HEK293 (cell line): ENCODE measurements around the gene FBXO28.

Experiments used
- CTCF ChIA-PET: fragments of 350-600 bp; formaldehyde crosslinking; extraction: SDS; loops from one replicate; lab custom pipeline; 2021; ENCODE audit warnings: antibody characterized with exemption; lab: Yijun Ruan, JAX
- POLR2A ChIA-PET: fragments of 300-600 bp; formaldehyde crosslinking; extraction: SDS; loops from one replicate; lab custom pipeline; 2020; ENCODE audit warnings: antibody characterized with exemption, inconsistent platforms; lab: Yijun Ruan, JAX
- H3K27ac ChIP-seq: fragments of 200-500 bp; sonication (Bioruptor generic); 2 replicates; pipeline ENCODE4 v1.5.1; 2014; ENCODE audit warnings: low read depth, low read length, control low read depth, inconsistent platforms; ENCODE audit errors: extremely low read depth
- H3K36me3 ChIP-seq, 2 experiments: fragments of 200-500 bp in 1 of 2; sonication (Bioruptor generic) in 1 of 2; 1 replicate in 1 of 2; 2 replicates in 1 of 2; pipeline ENCODE4 v1.5.1; 2014 to 2017; ENCODE audit warnings: inconsistent platforms in 2 of 2, low read length in 2 of 2; ENCODE audit not compliant: control insufficient read depth in 2 of 2, insufficient read depth in 1 of 2
- H3K4me1 ChIP-seq: fragments of 200-500 bp; sonication (Bioruptor generic); 2 replicates; pipeline ENCODE4 v1.5.1; 2014; ENCODE audit warnings: mild to moderate bottlenecking, low read length, inconsistent platforms; ENCODE audit not compliant: control insufficient read depth, insufficient read depth
- H3K4me3 ChIP-seq: 2 replicates; pipeline ENCODE4 v1.5.1; 2011; ENCODE audit warnings: low read depth, mild to moderate bottlenecking, control low read depth, low read length, moderate library complexity
- H3K9me3 ChIP-seq: fragments of 200-500 bp; sonication (Bioruptor generic); 2 replicates; pipeline ENCODE4 v1.5.1; 2014; ENCODE audit warnings: low read depth, low read length, inconsistent platforms; ENCODE audit not compliant: control insufficient read depth, insufficient read depth
- BCL11A ChIP-seq: fragments of 450-650 bp; formaldehyde crosslinking; IDR thresholded peaks from 2 replicates; pipeline ENCODE4 v1.5.1; 2016; ENCODE audit warnings: low read depth, missing biosample characterization, missing genetic modification characterization
- FEZF1 ChIP-seq: fragments of 450-650 bp; formaldehyde crosslinking; IDR thresholded peaks from 2 replicates; pipeline ENCODE4 v1.5.1; 2016; ENCODE audit warnings: missing biosample characterization, missing genetic modification characterization
- MZF1 ChIP-seq: fragments of 450-650 bp; formaldehyde crosslinking; IDR thresholded peaks from 2 replicates; pipeline ENCODE4 v1.5.1; 2017; ENCODE audit warnings: missing biosample characterization, missing genetic modification characterization, borderline replicate concordance
- PRDM6 ChIP-seq: fragments of 450-650 bp; formaldehyde crosslinking; IDR thresholded peaks from 2 replicates; pipeline ENCODE4 v1.5.1; 2017; ENCODE audit warnings: missing biosample characterization, missing genetic modification characterization
- REPIN1 ChIP-seq: fragments of 450-650 bp; formaldehyde crosslinking; IDR thresholded peaks from 2 replicates; pipeline ENCODE4 v1.5.1; 2017; ENCODE audit warnings: missing biosample characterization, missing genetic modification characterization, low read depth
- SCRT1 ChIP-seq: fragments of 450-650 bp; formaldehyde crosslinking; IDR thresholded peaks from 2 replicates; pipeline ENCODE4 v1.5.1; 2016; ENCODE audit warnings: missing biosample characterization, missing genetic modification characterization, borderline replicate concordance
- SCRT2 ChIP-seq: fragments of 450-650 bp; formaldehyde crosslinking; IDR thresholded peaks from 2 replicates; pipeline ENCODE4 v1.5.1; 2016; ENCODE audit warnings: missing biosample characterization, missing genetic modification characterization
- SP2 ChIP-seq: fragments of 450-650 bp; formaldehyde crosslinking; IDR thresholded peaks from 2 replicates; pipeline ENCODE4 v1.5.1; 2016; ENCODE audit warnings: missing biosample characterization, missing genetic modification characterization
- WT1 ChIP-seq: fragments of 450-650 bp; formaldehyde crosslinking; IDR thresholded peaks from 2 replicates; pipeline ENCODE4 v1.5.1; 2016; ENCODE audit warnings: missing biosample characterization, missing genetic modification characterization
- ZBTB1 ChIP-seq: fragments of 450-650 bp; formaldehyde crosslinking; IDR thresholded peaks from 2 replicates; pipeline ENCODE4 v1.5.1; 2016; ENCODE audit warnings: missing biosample characterization, missing genetic modification characterization
- ZBTB20 ChIP-seq: fragments of 450-650 bp; formaldehyde crosslinking; IDR thresholded peaks from 2 replicates; pipeline ENCODE4 v1.5.1; 2016; ENCODE audit warnings: missing biosample characterization, missing genetic modification characterization
- ZBTB21 ChIP-seq: fragments of 450-650 bp; formaldehyde crosslinking; IDR thresholded peaks from 2 replicates; pipeline ENCODE4 v1.5.1; 2017; ENCODE audit warnings: missing biosample characterization, missing genetic modification characterization
- ZFHX2 ChIP-seq: fragments of 450-650 bp; formaldehyde crosslinking; conservative IDR thresholded peaks from 2 replicates; pipeline ENCODE4 v1.5.1; 2016; ENCODE audit warnings: missing biosample characterization, missing genetic modification characterization
- ZNF239 ChIP-seq: fragments of 450-650 bp; formaldehyde crosslinking; IDR thresholded peaks from 2 replicates; pipeline ENCODE4 v1.5.1; 2016; ENCODE audit warnings: missing biosample characterization, missing genetic modification characterization
- ZNF302 ChIP-seq: fragments of 450-650 bp; formaldehyde crosslinking; IDR thresholded peaks from 2 replicates; pipeline ENCODE4 v1.5.1; 2016; ENCODE audit warnings: missing biosample characterization, missing genetic modification characterization, low read depth
- ZNF426 ChIP-seq: fragments of 450-650 bp; formaldehyde crosslinking; IDR thresholded peaks from 2 replicates; pipeline ENCODE4 v1.5.1; 2017; ENCODE audit warnings: missing biosample characterization, missing genetic modification characterization, mild to moderate bottlenecking, inconsistent platforms, moderate library complexity
- ZNF449 ChIP-seq: fragments of 450-650 bp; formaldehyde crosslinking; IDR thresholded peaks from 2 replicates; pipeline ENCODE4 v1.5.1; 2017; ENCODE audit warnings: missing biosample characterization, mild to moderate bottlenecking, missing genetic modification characterization, moderate library complexity
- ZNF510 ChIP-seq: fragments of 450-650 bp; formaldehyde crosslinking; IDR thresholded peaks from 2 replicates; pipeline ENCODE4 v1.5.1; 2018; ENCODE audit warnings: mild to moderate bottlenecking, missing genetic modification characterization, missing biosample characterization; ENCODE audit not compliant: insufficient replicate concordance
- ZNF514 ChIP-seq: fragments of 450-650 bp; formaldehyde crosslinking; IDR thresholded peaks from 2 replicates; pipeline ENCODE4 v1.5.1; 2016; ENCODE audit warnings: missing biosample characterization, missing genetic modification characterization
- ZNF585B ChIP-seq: fragments of 450-650 bp; formaldehyde crosslinking; IDR thresholded peaks from 2 replicates; pipeline ENCODE4 v1.5.1; 2016; ENCODE audit warnings: missing biosample characterization, missing genetic modification characterization
- ZNF658 ChIP-seq: fragments of 450-650 bp; formaldehyde crosslinking; IDR thresholded peaks from 2 replicates; pipeline ENCODE4; 2016; ENCODE audit warnings: missing biosample characterization, missing genetic modification characterization
- ZNF785 ChIP-seq: fragments of 450-650 bp; formaldehyde crosslinking; IDR thresholded peaks from 2 replicates; pipeline ENCODE4 v1.5.1; 2016; ENCODE audit warnings: missing biosample characterization, missing genetic modification characterization
- ZSCAN30 ChIP-seq: fragments of 450-650 bp; IDR thresholded peaks from 2 replicates; pipeline ENCODE4 v1.5.1; 2018; ENCODE audit warnings: missing biosample characterization, mild to moderate bottlenecking, missing genetic modification characterization, moderate library complexity
- ZSCAN5A ChIP-seq: fragments of 450-650 bp; formaldehyde crosslinking; IDR thresholded peaks from 2 replicates; pipeline ENCODE4 v1.5.1; 2016; ENCODE audit warnings: missing biosample characterization, missing genetic modification characterization

The FBXO28 gene

GRCh38 chr1:224180783-224181452 lies 67.0 kb downstream of the FBXO28 start:
- H3K27ac ChIP-seq, result no peak overlapping the region

DNA sequence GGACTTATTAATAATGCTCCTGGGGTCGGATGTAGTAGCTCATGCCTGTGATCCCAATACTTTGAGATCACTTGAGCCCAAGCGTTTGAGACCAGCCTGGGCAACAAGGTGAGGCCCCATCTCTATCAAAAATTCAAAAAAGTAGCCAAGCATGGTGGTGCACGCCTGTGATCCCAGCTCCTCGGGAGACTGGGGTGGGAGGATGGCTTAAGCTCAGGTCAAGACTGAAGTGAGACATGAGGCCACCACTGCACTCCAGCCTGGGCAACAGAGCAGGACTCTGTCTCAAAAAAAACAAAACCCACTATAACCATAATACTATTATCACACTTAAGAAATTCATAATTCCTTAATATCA lies 67.5 kb downstream of the FBXO28 start:
- no peak for TF ChIP-seq SP2 (tag by site-specific recombination)
- TF ChIP-seq ZSCAN30 (tag by site-specific recombination), result no peak
- H3K27ac ChIP-seq, result no peak overlapping the region
- ChIA-PET POLR2A (no interaction called here), CTCF (interaction anchor here (1.0 kb wide), 1 partner anchor 11 kb away, joined by 4 read pairs; no protein-coding TSS in a partner anchor)
- H3K4me3 ChIP-seq, result no peak overlapping the region
- no peaks in the 10 kb centered on the region for H3K9me3 ChIP-seq
- peaks cover 3% of the 10 kb centered on the region; the same call in 1 of the 2 replicates for H3K4me1 ChIP-seq
- H3K36me3 ChIP-seq, result peaks cover 13 to 16% of the 10 kb centered on the region in 2 experiments; a peak in 2 of 3 replicates

More at GRCh38 chr1:224180783-224181452, 67.0 kb downstream of the FBXO28 start:
- Histone ChIP-seq H3K36me3 (peaks cover 8 to 11% of the 10 kb centered on the region in 2 experiments; a peak in 2 of 3 replicates), H3K4me1 (peaks cover 3% of the 10 kb centered on the region; the same call in 1 of the 2 replicates), H3K9me3 (no peaks in the 10 kb centered on the region), H3K4me3 (no peak overlapping the region)
- ChIA-PET POLR2A (no interaction called here), CTCF (interaction anchor here (1.0 kb wide), 1 partner anchor 11 kb away, joined by 4 read pairs; no protein-coding TSS in a partner anchor)
- TF ChIP-seq ZNF426 (tag by site-specific recombination), result no peak
- no peak for TF ChIP-seq ZNF658
- TF ChIP-seq ZBTB20, result no peak
- TF ChIP-seq MZF1, result no peak
- no peak for TF ChIP-seq ZNF239 (tag by site-specific recombination)
- no peak for TF ChIP-seq WT1 (tag by site-specific recombination)

DNA sequence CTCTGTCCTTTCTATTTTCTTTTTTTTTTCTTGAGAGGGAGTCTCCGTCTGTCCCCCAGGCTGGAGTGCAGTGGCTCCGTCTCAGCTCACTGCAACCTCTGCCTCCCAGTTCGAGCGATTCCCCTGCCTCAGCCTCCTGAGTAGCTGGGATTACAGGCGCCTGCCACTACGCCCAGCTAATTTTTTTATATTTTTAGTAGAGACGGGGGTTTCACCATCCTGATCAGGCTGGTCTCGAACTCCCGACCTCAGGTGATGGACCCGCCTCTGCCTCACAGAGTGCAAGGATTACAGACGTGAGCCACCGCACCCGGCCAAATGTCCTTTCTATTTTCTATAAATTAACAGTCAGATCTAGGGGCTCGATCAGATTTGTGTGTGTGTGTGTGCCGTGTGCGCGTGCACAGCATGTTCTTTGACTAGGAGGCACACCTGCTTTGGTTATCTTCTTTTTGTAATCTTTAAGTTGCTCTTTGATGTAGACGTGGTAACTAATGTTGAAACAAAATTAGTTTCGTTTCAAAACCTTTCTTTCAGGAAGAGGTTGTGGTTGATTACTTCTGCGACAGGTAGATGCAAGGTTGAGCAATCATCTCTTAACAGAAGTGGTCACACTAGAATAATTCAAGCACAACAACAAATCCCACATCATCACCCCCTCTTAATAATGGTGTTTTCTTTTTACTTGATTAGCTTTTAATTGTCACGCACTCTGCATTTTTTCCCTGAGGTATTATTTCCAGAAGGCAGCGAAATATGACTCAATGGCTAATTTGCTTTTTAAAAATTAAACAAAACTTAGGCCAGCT lies 68.3 kb downstream of the FBXO28 start:
- Histone ChIP-seq H3K36me3 (peaks cover 18 to 24% of the 10 kb centered on the region in 2 experiments; a peak in 2 of 3 replicates), H3K9me3 (no peaks in the 10 kb centered on the region), H3K4me1 (peaks cover 3% of the 10 kb centered on the region; the same call in 1 of the 2 replicates), H3K4me3 (peak overlapping the region; percentile 72), H3K27ac (peak overlapping the region; percentile 99)
- ChIA-PET POLR2A (interaction anchor here (0.5 to 4.0 kb wide), 32 partner anchors 9 to 370 kb away, joined by 3 to 40 read pairs (median 4); partner anchors contain the start of genes CNIH4 and NVL), CTCF (interaction anchor here (0.7 to 1.1 kb wide), 6 partner anchors 9 to 151 kb away, joined by 3 to 6 read pairs (median 4); no protein-coding TSS in a partner anchor)
- TF ChIP-seq ZSCAN5A (no peak), ZNF510 (no peak), ZNF514 (tag by site-specific recombination) (no peak), ZNF785 (tag by site-specific recombination) (no peak), SCRT1 (tag by site-specific recombination) (peak; percentile 96), ZNF302 (tag by site-specific recombination) (no peak), ZFHX2 (no peak), FEZF1 (0 out of 2 replicates have a peak, but pooled peaks have one; percentile 5), SCRT2 (peak; percentile 99), ZBTB21 (tag by site-specific recombination) (peak; percentile 20; the same call in 1 of the 2 replicates), ZNF585B (no peak), BCL11A (tag by site-specific recombination) (no peak), ZBTB1 (tag by site-specific recombination) (no peak), PRDM6 (tag by site-specific recombination) (0 out of 2 replicates have a peak, but pooled peaks have one; percentile 24), REPIN1 (tag by site-specific recombination) (no peak), ZNF449 (no peak)
